ENCODE measurements around the gene ZNF593. TPM values are rescaled to one million over a fixed set of nuclear protein-coding genes. Genes with fewer than 3 reads are reported as not detected.
A peak's percentile ranks its signal among the peaks of the same experiment; 100 is the strongest.

The ZNF593 gene
- total RNA-seq, 4 donors from 2014 or later = 18.4 to 64.1 (median 42.5) TPM

- TF ChIP-seq, protein P1, sequence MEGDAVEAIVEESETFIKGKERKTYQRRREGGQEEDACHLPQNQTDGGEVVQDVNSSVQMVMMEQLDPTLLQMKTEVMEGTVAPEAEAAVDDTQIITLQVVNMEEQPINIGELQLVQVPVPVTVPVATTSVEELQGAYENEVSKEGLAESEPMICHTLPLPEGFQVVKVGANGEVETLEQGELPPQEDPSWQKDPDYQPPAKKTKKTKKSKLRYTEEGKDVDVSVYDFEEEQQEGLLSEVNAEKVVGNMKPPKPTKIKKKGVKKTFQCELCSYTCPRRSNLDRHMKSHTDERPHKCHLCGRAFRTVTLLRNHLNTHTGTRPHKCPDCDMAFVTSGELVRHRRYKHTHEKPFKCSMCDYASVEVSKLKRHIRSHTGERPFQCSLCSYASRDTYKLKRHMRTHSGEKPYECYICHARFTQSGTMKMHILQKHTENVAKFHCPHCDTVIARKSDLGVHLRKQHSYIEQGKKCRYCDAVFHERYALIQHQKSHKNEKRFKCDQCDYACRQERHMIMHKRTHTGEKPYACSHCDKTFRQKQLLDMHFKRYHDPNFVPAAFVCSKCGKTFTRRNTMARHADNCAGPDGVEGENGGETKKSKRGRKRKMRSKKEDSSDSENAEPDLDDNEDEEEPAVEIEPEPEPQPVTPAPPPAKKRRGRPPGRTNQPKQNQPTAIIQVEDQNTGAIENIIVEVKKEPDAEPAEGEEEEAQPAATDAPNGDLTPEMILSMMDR (IDR thresholded peaks at IDR 0.05) = no peak
- ATAC-seq (ENCODE audit: low FRiP score) = no peak
- DNase-seq (ENCODE audit: low spot score) = no peak
Measured at GRCh38 chr1:26159743-26160039, 10.0 kb upstream of the ZNF593 start.

DNA sequence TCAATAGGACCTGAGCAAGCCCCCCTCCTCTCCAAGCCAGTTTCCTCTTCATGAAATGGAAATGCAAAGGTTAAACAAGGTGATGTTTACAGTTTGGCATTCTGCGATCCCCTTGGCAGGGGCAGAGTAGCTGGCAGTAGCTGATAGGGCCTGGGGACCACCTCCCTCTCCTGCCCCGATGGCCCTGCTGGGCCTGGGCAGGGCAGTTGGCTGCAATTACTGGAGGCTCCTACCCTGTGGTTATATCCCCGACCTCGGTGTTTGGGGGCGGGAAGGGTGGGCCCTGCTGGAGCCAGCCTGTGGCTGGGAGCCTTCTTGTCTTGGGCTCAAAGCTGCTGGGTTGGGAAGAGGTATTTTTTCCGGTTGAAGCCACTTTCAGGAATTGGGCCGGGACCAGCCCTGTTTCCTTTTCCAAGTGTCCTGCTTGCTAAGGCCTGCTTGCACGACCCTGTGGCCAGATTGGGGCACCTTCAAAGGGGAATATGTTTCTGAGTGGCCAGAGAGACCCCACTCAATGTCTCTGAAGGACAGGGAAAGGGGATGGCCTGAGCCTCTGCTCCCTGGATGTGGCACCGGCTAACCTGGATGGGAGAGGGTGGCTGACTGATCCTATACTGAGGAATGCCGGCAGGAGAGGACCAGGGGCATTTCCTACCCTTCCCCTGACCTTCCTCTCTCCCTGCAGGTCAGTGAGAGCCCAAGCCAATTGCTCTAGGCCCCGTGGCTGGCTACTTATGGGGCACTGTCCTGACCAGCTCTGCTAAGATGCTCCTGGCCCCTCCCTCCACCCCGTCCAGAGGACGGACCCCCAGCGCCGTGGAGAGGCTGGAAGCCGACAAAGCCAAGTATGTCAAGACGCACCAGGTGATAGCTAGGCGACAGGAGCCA is 8.9 kb upstream of the ZNF593 start:
- TF ChIP-seq, protein P1 (IDR thresholded peaks at IDR 0.05) = no peak
- DNase-seq (ENCODE audit: low spot score) = no peak
- ATAC-seq (ENCODE audit: low FRiP score) = no peak

DNA sequence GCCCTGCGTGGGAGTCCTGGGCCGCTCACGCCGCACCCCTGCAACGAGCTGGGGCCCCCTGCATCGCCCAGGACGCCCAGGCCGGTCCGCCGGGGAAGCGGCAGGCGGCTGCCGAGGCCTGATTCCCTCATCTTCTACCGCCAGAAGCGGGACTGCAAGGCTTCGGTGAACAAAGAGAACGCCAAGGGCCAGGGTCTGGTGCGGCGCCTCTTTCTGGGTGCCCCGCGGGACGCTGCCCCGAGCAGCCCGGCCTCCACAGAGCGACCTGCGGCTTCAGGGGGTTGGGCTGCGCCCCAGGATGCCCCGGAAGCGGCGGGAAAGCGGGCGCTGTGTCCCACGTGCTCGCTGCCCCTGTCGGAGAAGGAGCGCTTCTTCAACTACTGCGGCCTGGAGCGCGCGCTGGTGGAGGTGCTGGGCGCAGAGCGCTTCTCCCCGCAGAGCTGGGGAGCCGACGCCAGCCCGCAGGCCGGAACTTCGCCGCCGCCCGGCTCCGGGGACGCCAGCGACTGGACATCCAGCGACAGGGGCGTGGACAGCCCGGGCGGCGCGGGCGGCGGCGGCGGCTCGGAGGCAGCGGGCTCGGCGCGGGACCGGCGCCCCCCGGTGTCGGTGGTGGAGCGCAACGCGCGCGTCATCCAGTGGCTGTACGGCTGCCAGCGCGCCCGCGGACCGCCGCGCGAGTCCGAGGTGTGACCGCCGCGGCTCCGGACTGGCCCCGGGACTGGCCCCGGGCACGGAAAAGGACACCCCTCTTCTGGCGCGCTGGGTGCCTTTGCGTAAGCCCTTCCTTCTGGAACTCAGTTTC is 8.1 kb upstream of the ZNF593 start:
- ATAC-seq (ENCODE audit: low FRiP score) (peak; percentile 52), DNase-seq (ENCODE audit: low spot score) (no peak)
- TF ChIP-seq, protein P1 (IDR thresholded peaks at IDR 0.05) = no peak

DNA sequence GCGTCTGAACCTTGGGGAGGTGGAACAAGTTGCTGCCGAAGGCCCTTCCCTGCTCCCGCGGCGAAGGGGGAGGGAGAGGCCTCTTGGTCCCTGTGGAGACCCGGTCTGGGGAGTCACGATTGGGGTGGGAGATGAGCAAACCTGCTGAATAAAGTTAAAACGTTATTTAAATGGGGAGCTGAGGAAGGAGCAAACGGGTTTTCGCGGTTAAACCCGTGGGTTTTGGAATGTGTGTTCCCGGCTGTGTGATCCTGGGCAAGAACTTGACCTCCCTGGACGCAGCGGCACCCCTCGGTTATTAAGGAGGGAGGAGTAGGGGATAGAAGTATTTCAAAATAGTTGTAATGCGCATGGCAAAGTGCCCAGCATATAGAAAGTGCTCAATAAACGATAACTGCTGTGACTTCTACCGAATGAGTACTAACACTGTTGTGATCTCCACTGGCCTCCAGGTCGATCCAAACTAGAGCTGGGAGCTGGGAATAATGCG is 7.4 kb upstream of the ZNF593 start:
- TF ChIP-seq, protein P1 (IDR thresholded peaks at IDR 0.05) = no peak
- ATAC-seq (ENCODE audit: low FRiP score) (no peak), DNase-seq (ENCODE audit: low spot score) (no peak)

GRCh38 chr1:26163684-26164035 is 6.0 kb upstream of the ZNF593 start:
- ATAC-seq (ENCODE audit: low FRiP score) (no peak), DNase-seq (ENCODE audit: low spot score) (no peak)
- TF ChIP-seq, protein P1 (IDR thresholded peaks at IDR 0.05) = no peak

- no peak for ATAC-seq (ENCODE audit: low FRiP score)
- TF ChIP-seq, protein P1 (IDR thresholded peaks at IDR 0.05) = peak in 1 of 3 donors; percentile 56
- DNase-seq (ENCODE audit: low spot score) = no peak
Measured at GRCh38 chr1:26164036-26164860, 5.5 kb upstream of the ZNF593 start.
